Central memory CD4-positive, alpha-beta T cell (primary cell): Measurements from ENCODE around the gene ZNF236.
A peak's percentile ranks its signal among the peaks of the same experiment; 100 is the strongest.

Experiments used
- DNase-seq: peaks from one replicate; pipeline ENCODE4 v3.0.0; 2022

The ZNF236 gene

GRCh38 chr18:76866666-76867065, 44.3 kb downstream of the ZNF236 start:
- no peak for DNase-seq

DNA sequence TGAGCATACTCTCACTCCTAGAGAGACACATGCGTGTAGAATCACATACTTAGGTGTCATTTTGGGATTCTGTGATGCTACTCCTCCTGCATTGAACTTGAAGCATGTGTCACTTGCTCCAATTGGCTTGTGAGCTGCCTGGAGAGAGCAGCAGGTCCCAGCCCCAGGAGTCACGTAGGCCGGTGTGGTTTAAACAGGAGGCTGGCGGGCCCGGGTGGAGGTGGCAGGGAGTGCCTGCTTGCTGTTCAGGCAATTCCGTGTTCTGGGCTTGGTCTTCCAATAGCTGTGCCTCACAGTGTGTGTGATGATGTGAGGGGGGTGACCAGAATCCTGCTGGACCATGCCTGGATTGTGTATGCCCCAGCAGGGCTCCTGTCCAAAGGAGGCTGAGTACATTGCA, 51.0 kb downstream of the ZNF236 start:
- DNase-seq, result no peak

DNA sequence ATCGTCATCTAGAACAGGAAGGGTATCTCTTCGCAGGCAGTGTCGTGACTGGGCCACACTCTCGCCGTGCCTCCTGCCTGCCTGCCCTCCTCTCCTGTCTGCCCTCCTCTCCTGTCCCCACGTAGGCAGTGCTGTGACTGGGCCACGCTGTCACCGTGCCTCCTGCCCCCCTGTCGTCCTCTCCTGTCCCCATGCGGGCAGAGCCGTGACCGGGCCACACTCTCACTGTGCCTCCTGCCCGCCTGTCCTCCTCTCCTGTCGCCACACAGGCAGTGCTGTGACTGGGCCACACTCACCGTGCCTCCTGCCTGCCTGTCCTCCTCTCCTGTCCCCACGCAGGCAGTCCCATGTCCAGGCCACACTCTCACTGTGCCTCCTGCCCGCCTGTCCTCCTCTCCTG, 51.4 kb downstream of the ZNF236 start:
- no peak for DNase-seq

DNA sequence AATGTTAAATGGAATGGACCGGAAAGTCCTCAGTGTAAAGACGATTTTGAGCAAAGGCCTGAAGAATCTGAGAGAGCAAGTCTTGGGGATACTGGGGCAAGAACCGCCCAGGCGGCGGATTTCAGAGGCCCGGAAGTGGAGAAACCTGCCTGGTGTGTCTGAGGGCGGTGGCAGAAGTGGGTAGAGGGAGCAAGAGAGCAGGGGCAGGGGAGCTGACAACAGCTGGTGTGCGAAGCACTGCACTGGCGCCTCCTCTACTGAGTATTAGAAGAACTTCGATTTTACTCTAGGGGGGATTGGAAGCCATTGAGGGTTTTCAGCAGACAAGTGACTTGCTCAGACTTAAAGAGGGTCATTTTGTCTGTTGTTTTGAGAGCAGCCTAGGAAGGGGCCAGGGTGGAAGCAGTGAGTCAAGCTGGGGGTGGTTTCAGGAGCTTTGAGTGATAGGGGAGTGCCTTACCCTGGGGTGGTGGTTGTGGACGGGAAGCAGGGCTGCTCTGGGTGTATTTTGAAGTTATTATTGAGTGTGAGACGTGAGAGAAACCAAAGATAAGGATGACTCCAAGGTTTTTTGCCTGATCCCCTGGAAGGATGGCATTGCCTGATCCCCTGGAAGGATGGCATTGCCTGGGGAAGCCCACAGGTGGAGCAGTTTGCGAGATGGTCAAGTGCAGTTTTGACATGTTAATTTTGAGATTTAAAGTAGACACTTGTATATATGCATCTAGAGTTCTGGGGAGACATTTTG, 52.5 kb downstream of the ZNF236 start:
- DNase-seq, result peak; percentile 39

GRCh38 chr18:76875390-76876325, 53.3 kb downstream of the ZNF236 start:
- peak; percentile 36 for DNase-seq

- no peak for DNase-seq
Measured at GRCh38 chr18:76878426-76878825, 56.1 kb downstream of the ZNF236 start.

GRCh38 chr18:76880026-76880425, 57.7 kb downstream of the ZNF236 start:
- DNase-seq, result no peak

DNA sequence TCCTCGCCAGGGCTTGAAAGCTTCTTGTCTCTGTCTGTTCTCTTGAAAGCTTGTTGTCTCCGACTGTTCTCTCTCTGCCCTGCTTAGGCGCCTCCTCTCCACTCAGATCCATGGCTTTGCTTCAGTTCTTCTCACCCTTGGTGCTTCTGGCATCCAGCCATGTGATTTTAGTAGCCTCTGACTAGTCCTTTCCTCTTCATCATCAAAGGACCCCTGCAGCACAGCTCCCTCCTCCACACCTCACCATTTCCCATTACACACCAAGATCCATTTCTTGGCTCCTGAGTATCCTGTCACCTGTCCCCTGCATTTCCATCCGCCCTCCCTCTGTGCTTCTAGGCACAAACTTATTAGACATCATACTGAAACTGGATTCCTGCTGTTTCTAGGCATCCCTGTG, 59.4 kb downstream of the ZNF236 start:
- no peak for DNase-seq

DNA sequence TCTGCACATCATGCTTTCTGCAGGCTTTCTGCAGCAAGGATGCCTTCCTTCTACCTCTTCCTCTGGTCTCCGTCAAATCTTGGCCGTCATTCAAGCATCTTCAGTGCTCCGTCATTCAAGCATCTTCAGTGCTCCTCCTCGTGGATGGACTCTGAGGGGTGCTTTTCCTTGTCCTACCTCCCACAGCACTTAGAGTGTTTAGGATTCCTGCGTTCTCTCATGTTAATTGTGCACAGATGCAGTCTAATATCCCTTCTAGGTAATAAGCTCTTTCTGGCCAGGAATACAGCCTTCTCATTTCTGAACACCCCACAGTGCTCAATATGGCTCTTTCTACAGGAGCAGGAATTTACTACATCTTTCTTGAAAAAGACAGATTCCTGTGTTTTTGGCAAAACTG, 59.8 kb downstream of the ZNF236 start:
- DNase-seq, result no peak

DNA sequence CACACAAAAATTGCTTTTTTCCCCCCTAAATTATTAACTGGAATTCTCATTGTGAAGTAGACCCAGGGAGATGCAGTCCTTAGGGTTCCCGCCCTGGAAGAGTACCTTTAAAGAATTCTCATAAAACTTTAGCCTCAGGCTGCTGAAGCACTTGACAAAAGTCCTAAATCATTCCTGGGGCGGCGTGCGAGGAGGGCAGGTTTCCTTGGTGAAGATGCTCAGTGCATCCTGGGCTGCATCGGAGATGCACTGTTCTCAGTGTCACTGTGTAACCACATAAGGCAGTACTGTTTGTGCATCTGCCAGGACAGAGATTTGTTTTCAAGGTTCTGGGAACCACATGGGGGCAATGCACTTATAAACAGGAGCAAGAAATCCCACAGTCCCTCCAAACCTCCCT, 62.6 kb downstream of the ZNF236 start:
- DNase-seq, result no peak

GRCh38 chr18:76886112-76886511, 63.8 kb downstream of the ZNF236 start:
- no peak for DNase-seq

DNA sequence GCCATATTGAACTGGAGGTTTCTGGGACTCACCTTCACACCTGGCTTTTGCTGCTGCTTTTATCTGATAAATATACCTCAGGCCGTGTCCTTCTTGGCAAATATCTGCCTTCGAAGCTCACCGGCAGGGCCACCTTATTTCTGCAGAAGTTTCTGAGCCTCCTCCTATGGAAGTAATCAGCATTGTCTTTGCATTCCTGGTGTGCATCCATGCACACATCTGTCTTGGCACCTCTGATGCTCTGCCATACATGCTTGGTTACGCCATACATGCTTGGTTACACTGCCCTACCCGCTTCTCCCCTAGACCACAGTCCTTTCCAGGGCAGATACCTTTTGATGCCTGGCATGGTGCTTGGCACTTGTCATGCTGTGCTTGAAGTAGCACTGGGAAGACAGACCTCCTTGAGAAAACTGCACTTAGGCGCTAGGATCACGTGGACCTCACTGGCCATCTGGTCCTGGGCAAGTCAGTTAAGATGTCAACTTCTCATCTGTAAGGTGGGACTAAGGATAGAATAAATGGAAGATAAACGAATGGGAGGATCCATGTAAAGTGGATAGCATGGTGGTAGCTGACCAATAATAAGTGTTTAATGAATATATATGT, 66.8 kb downstream of the ZNF236 start:
- DNase-seq, result no peak

DNA sequence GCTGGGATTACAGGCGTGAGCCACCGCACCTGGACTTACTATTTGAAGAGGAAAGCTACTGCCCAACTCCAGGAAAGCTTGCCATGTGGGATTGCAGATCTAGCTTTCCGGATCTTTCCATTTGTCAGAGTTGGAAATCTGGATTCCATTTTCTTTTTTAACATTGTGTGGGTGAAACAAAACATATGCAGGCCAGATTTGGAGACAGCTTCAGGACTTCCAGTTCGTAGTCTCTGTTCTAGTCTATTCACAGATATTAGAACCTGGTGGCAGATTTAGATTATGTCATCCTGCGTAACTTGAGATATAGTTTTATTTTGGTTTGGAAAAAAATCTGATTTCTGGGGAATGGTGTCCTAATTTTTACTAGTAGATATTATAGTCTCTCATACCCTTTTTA, 70.5 kb downstream of the ZNF236 start:
- DNase-seq, result no peak

- DNase-seq, result no peak
Measured at GRCh38 chr18:76894566-76895346, 72.4 kb downstream of the ZNF236 start.

DNA sequence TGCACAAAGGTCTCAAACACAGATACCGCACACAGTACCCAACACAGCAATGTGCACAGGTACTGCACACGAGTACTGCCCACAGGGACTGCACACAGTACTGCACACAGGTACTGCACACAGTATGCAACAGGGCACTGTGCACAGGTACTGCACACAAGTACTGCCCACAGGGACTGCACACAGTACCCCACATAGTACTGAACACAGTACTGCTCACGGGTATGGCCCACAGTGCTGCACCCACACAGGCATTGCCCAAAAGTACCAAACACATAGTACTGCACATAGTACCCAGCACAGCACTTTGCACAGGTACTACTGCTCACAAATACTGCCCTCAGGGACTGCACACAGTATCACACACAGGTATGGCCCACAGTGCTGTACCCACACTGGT, 73.1 kb downstream of the ZNF236 start:
- DNase-seq, result no peak

DNA sequence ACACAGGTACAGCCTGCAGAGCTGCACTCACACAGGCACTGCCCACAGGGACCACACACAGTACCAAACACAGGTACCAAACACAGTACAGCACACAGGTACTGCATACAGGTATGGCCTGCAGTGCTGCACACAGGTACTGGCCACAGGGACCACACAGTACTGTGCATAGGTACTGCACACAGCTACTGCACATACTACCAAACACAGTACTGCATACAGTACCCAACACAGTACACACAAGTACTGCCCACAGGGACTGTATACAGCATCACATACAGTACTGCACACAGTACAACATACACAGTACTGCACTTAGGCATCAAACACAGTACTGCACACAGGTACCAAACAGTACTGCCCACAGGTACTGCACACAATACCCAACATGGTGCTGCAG, 74.3 kb downstream of the ZNF236 start:
- no peak for DNase-seq

GRCh38 chr18:76897257-76897656, 74.9 kb downstream of the ZNF236 start:
- DNase-seq, result no peak

DNA sequence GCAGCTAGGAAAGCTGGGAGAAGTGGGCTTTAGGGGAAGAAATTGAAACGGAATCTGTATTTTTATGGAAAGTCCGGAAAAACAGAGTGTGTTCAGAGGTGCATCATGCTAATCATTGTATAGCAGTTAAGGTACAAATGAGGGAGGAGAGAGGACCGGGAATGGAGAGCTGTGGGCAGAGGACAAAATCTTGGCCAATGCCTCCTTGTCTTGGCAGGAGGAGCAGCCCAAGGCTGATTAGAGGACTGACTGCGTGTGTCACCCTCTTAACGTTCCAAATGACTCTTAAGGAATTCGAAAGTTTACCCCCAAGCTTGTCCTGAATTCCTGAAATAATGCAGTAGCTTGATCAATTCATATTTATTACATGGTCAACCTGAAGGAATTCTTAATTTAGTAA, 81.0 kb downstream of the ZNF236 start:
- DNase-seq, result no peak

DNA sequence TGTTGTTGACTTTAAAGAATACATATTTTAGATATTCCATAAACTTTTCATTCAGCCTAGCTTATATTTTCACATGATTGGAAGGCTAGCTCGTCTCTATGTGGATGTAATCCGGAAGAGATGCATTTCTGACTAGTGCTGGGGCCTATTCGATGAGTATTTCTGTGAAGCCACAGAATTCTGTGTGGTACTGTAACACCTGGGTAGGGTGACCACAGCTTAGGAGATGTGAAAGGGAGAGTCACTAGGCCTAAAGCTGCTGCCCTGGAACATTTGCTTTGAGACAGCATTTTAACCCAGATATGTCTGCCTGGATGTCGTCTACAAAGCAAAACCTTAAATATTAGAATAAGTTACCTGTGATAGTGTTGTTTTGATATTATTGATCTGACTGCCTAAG, 83.5 kb downstream of the ZNF236 start:
- DNase-seq, result no peak

GRCh38 chr18:76908277-76908676, 85.9 kb downstream of the ZNF236 start:
- no peak for DNase-seq

- DNase-seq, result no peak
Measured at GRCh38 chr18:76909439-76909838, 87.1 kb downstream of the ZNF236 start.

- DNase-seq, result no peak
Measured at GRCh38 chr18:76911440-76911839, 89.1 kb downstream of the ZNF236 start.

GRCh38 chr18:76913583-76913982, 91.2 kb downstream of the ZNF236 start:
- no peak for DNase-seq
